ENCODE measurements around the gene DYRK1A.

DNA sequence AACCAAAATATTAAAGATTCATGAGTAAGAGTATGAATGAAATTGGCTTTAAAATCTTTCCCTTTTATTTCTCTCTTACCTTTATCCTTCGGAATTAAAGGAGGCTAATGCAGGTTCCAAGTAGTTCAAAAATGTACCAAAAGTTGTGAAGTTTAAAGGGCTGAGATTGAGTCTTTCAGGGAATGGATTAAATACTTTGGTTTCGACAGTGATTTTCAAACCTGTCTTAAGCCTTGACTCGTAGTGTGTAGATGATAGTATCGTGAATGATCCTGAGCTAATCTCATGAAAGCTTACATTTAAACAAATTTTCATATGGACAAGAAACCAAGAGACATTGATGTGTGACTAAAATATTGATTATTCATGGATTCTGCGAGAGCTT is 66.9 kb downstream of the DYRK1A start:
- no peak for TF ChIP-seq SNAI2 (CRISPR knock-in tag; IDR thresholded peaks at IDR 0.05)
- TF ChIP-seq CSDC2 (CRISPR knock-in tag; IDR thresholded peaks at IDR 0.05): no peak
- no peak for TF ChIP-seq ZFP30 (CRISPR knock-in tag; IDR thresholded peaks at IDR 0.05)
- TF ChIP-seq, protein P1, sequence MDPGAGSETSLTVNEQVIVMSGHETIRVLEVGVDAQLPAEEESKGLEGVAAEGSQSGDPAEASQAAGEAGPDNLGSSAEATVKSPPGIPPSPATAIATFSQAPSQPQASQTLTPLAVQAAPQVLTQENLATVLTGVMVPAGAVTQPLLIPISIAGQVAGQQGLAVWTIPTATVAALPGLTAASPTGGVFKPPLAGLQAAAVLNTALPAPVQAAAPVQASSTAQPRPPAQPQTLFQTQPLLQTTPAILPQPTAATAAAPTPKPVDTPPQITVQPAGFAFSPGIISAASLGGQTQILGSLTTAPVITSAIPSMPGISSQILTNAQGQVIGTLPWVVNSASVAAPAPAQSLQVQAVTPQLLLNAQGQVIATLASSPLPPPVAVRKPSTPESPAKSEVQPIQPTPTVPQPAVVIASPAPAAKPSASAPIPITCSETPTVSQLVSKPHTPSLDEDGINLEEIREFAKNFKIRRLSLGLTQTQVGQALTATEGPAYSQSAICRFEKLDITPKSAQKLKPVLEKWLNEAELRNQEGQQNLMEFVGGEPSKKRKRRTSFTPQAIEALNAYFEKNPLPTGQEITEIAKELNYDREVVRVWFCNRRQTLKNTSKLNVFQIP (CRISPR knock-in tag; IDR thresholded peaks at IDR 0.05; ENCODE audit: borderline replicate concordance, low read depth): no peak
- no peak for TF ChIP-seq RARB (CRISPR knock-in tag; IDR thresholded peaks at IDR 0.05)
- TF ChIP-seq, protein P2, sequence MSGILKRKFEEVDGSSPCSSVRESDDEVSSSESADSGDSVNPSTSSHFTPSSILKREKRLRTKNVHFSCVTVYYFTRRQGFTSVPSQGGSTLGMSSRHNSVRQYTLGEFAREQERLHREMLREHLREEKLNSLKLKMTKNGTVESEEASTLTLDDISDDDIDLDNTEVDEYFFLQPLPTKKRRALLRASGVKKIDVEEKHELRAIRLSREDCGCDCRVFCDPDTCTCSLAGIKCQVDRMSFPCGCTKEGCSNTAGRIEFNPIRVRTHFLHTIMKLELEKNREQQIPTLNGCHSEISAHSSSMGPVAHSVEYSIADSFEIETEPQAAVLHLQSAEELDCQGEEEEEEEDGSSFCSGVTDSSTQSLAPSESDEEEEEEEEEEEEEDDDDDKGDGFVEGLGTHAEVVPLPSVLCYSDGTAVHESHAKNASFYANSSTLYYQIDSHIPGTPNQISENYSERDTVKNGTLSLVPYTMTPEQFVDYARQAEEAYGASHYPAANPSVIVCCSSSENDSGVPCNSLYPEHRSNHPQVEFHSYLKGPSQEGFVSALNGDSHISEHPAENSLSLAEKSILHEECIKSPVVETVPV (CRISPR knock-in tag; IDR thresholded peaks at IDR 0.05): no peak
- no peak for TF ChIP-seq ARNTL (CRISPR knock-in tag; IDR thresholded peaks at IDR 0.05; ENCODE audit: borderline replicate concordance, low read depth)
- no peak for TF ChIP-seq ZC3H10 (CRISPR knock-in tag; IDR thresholded peaks at IDR 0.05)
- TF ChIP-seq ZNF8 (CRISPR knock-in tag; IDR thresholded peaks at IDR 0.05): no peak
- TF ChIP-seq, protein P3, sequence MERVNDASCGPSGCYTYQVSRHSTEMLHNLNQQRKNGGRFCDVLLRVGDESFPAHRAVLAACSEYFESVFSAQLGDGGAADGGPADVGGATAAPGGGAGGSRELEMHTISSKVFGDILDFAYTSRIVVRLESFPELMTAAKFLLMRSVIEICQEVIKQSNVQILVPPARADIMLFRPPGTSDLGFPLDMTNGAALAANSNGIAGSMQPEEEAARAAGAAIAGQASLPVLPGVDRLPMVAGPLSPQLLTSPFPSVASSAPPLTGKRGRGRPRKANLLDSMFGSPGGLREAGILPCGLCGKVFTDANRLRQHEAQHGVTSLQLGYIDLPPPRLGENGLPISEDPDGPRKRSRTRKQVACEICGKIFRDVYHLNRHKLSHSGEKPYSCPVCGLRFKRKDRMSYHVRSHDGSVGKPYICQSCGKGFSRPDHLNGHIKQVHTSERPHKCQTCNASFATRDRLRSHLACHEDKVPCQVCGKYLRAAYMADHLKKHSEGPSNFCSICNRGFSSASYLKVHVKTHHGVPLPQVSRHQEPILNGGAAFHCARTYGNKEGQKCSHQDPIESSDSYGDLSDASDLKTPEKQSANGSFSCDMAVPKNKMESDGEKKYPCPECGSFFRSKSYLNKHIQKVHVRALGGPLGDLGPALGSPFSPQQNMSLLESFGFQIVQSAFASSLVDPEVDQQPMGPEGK (CRISPR knock-in tag; IDR thresholded peaks at IDR 0.05; ENCODE audit: borderline replicate concordance): no peak
- no peak for TF ChIP-seq GLIS3 (CRISPR knock-in tag; IDR thresholded peaks at IDR 0.05)
- TF ChIP-seq, protein P4, sequence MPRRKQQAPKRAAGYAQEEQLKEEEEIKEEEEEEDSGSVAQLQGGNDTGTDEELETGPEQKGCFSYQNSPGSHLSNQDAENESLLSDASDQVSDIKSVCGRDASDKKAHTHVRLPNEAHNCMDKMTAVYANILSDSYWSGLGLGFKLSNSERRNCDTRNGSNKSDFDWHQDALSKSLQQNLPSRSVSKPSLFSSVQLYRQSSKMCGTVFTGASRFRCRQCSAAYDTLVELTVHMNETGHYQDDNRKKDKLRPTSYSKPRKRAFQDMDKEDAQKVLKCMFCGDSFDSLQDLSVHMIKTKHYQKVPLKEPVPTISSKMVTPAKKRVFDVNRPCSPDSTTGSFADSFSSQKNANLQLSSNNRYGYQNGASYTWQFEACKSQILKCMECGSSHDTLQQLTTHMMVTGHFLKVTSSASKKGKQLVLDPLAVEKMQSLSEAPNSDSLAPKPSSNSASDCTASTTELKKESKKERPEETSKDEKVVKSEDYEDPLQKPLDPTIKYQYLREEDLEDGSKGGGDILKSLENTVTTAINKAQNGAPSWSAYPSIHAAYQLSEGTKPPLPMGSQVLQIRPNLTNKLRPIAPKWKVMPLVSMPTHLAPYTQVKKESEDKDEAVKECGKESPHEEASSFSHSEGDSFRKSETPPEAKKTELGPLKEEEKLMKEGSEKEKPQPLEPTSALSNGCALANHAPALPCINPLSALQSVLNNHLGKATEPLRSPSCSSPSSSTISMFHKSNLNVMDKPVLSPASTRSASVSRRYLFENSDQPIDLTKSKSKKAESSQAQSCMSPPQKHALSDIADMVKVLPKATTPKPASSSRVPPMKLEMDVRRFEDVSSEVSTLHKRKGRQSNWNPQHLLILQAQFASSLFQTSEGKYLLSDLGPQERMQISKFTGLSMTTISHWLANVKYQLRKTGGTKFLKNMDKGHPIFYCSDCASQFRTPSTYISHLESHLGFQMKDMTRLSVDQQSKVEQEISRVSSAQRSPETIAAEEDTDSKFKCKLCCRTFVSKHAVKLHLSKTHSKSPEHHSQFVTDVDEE (CRISPR knock-in tag; IDR thresholded peaks at IDR 0.05): no peak
